CD4-positive, CD25-positive, alpha-beta regulatory T cell (primary cell): ENCODE data around the gene THEMIS. TPM values are rescaled to one million over a fixed set of nuclear protein-coding genes. Genes with fewer than 3 reads are reported as not detected.

Experiments used
- ATAC-seq, 2 donors: fragments of 150-1000 bp; cut with Tn5 transposase; one replicate each; pipeline ENCODE4 v1.10.0; 2021; ENCODE audit warnings: low read depth in 2 of 2, moderate number of reproducible peaks in 2 of 2, moderate library complexity in 1 of 2
- DNase-seq, 3 donors: peaks; one replicate each; pipeline versions ENCODE4 v3.0.0 to v3.0.0-alpha.2; 2012 to 2022; ENCODE audit warnings: mixed read lengths in 1 of 3
- H3K27ac ChIP-seq: one replicate; pipeline ENCODE4 v1.7.0; 2013; ENCODE audit warnings: mild to moderate bottlenecking, low read length; ENCODE audit not compliant: insufficient read depth, poor library complexity, severe bottlenecking
- H3K27me3 ChIP-seq: one replicate; pipeline ENCODE4 v1.7.0; 2013; ENCODE audit warnings: low read length; ENCODE audit not compliant: control insufficient read depth, insufficient read depth
- H3K36me3 ChIP-seq: one replicate; pipeline ENCODE4 v1.7.0; 2013; ENCODE audit warnings: mild to moderate bottlenecking, low read length, moderate library complexity; ENCODE audit not compliant: control insufficient read depth, insufficient read depth
- H3K4me1 ChIP-seq: 2 replicates; pipeline ENCODE4 v1.7.0; 2013; ENCODE audit warnings: mild to moderate bottlenecking, low read length; ENCODE audit not compliant: insufficient read depth, control insufficient read depth, poor library complexity, severe bottlenecking
- H3K4me3 ChIP-seq: one replicate; pipeline ENCODE4 v1.7.0; 2013; ENCODE audit warnings: low read depth, mild to moderate bottlenecking, low read length, moderate library complexity
- H3K9me3 ChIP-seq, 2 experiments: 1 replicate in 1 of 2; 2 replicates in 1 of 2; pipeline ENCODE4 v1.7.0; 2013; ENCODE audit warnings: low read length in 2 of 2, mild to moderate bottlenecking in 1 of 2, moderate library complexity in 1 of 2; ENCODE audit not compliant: control insufficient read depth in 2 of 2
- H3K27ac Mint-ChIP-seq, 3 donors: one replicate each; pipeline ENCODE4 v1.8.0; 2020 to 2022; ENCODE audit warnings: mild to moderate bottlenecking in 3 of 3, mixed read lengths in 3 of 3, moderate library complexity in 2 of 3
- H3K27me3 Mint-ChIP-seq: one replicate; pipeline ENCODE4 v1.8.0; 2022; ENCODE audit warnings: mild to moderate bottlenecking, mixed read lengths
- H3K36me3 Mint-ChIP-seq: one replicate; pipeline ENCODE4 v1.8.0; 2020; ENCODE audit warnings: mixed read lengths
- H3K4me1 Mint-ChIP-seq, 4 donors: one replicate each; pipeline ENCODE4 v1.8.0; 2020 to 2022; ENCODE audit warnings: mixed read lengths in 4 of 4, mild to moderate bottlenecking in 1 of 4
- H3K4me3 Mint-ChIP-seq, 4 donors: one replicate each; pipeline ENCODE4 v1.8.0; 2020 to 2022; ENCODE audit warnings: mild to moderate bottlenecking in 4 of 4, mixed read lengths in 4 of 4, moderate library complexity in 3 of 4
- H3K9me3 Mint-ChIP-seq, 7 donors: one replicate each; pipeline ENCODE4 v1.8.0; 2020 to 2022; ENCODE audit warnings: mixed read lengths in 7 of 7, mild to moderate bottlenecking in 3 of 7, moderate library complexity in 2 of 7
- polyA plus RNA-seq, 4 donors: library from polyadenylated mRNA; unstranded; fragments of 300-500 nt; fragmentation: Illumina TruSeq; gene quantifications; one replicate each; pipeline ENCODE4 v1.2.3, GENCODE V29; 2021
- total RNA-seq: library from RNA; stranded (reverse); gene quantifications from one replicate; pipeline ENCODE4 v1.2.3, GENCODE V29; 2022

The THEMIS gene
- total and polyA plus RNA-seq, 5 donors from 2014 or later: 6.5 to 22.8 (median 13.5) TPM

GRCh38 chr6:127914240-127914639 is 13.4 kb upstream of the THEMIS start:
- H3K4me1 ChIP-seq: peaks cover 17% of the 10 kb centered on the region
- H3K36me3 Mint-ChIP-seq: peaks cover 5% of the 10 kb centered on the region
- no peaks in the 10 kb centered on the region for H3K36me3 ChIP-seq
- peaks cover 0 to 6% (median 2%) of the 10 kb centered on the region in 7 donors for H3K9me3 Mint-ChIP-seq
- H3K4me3 ChIP-seq: no peak overlapping the region
- no peak overlapping the region for H3K27ac ChIP-seq
- ATAC-seq: no peak
- peaks cover 3 to 7% of the 10 kb centered on the region in 2 experiments for H3K9me3 ChIP-seq
- no peaks in the 10 kb centered on the region for H3K27me3 Mint-ChIP-seq
- peaks cover 9 to 26% (median 17%) of the 10 kb centered on the region in 4 donors for H3K4me1 Mint-ChIP-seq
- H3K27ac Mint-ChIP-seq: no peak overlapping the region
- H3K4me3 Mint-ChIP-seq: no peak overlapping the region
- H3K27me3 ChIP-seq: no peaks in the 10 kb centered on the region
- DNase-seq: no peak

- peak overlapping the region in 1 of 4 donors; percentile 33 for H3K4me3 Mint-ChIP-seq
- DNase-seq: no peak
- no peak overlapping the region for H3K27ac Mint-ChIP-seq
Observed at GRCh38 chr6:127912914-127913313, 12.1 kb upstream of the THEMIS start.

GRCh38 chr6:127907960-127908640 is 7.2 kb upstream of the THEMIS start:
- peak in 1 of 3 donors; percentile 42 for DNase-seq
- H3K9me3 Mint-ChIP-seq: peaks cover 0 to 22% (median 5%) of the 10 kb centered on the region in 7 donors

More at GRCh38 chr6:127912914-127913313, 12.1 kb upstream of the THEMIS start:
- peaks cover 3 to 23% (median 11%) of the 10 kb centered on the region in 4 donors for H3K4me1 Mint-ChIP-seq
- no peak for ATAC-seq
- H3K27me3 Mint-ChIP-seq: no peaks in the 10 kb centered on the region
- H3K27me3 ChIP-seq: no peaks in the 10 kb centered on the region
- peaks cover 3 to 9% of the 10 kb centered on the region in 2 experiments for H3K9me3 ChIP-seq
- H3K36me3 ChIP-seq: no peaks in the 10 kb centered on the region
- no peak overlapping the region for H3K27ac ChIP-seq
- H3K4me1 ChIP-seq: peaks cover 6% of the 10 kb centered on the region
- peaks cover 0 to 6% (median 4%) of the 10 kb centered on the region in 7 donors for H3K9me3 Mint-ChIP-seq
- peaks cover 5% of the 10 kb centered on the region for H3K36me3 Mint-ChIP-seq
- H3K4me3 ChIP-seq: no peak overlapping the region

GRCh38 chr6:127904160-127904559 is 3.3 kb upstream of the THEMIS start:
- Mint-ChIP-seq H3K4me1 (peaks cover 11 to 33% (median 20%) of the 10 kb centered on the region in 4 donors), H3K36me3 (no peaks in the 10 kb centered on the region)

More at GRCh38 chr6:127907960-127908640, 7.2 kb upstream of the THEMIS start:
- Histone ChIP-seq H3K4me1 (no peaks in the 10 kb centered on the region), H3K27ac (no peak overlapping the region), H3K27me3 (no peaks in the 10 kb centered on the region), H3K4me3 (peak overlapping the region; percentile 84), H3K36me3 (no peaks in the 10 kb centered on the region), H3K9me3 (peaks cover 3 to 9% of the 10 kb centered on the region in 2 experiments)
- H3K36me3 Mint-ChIP-seq: peaks cover under 1% of the 10 kb centered on the region
- peak in 1 of 2 donors; percentile 34 for ATAC-seq
- peaks cover 5 to 21% (median 12%) of the 10 kb centered on the region in 4 donors for H3K4me1 Mint-ChIP-seq
- H3K27me3 Mint-ChIP-seq: no peaks in the 10 kb centered on the region
- H3K4me3 Mint-ChIP-seq: peak overlapping the region; percentile 61 to 92 (median 72)
- peak overlapping the region; percentile 39 to 90 (median 48) for H3K27ac Mint-ChIP-seq

GRCh38 chr6:127902933-127903332 is 2.1 kb upstream of the THEMIS start:
- H3K27ac ChIP-seq: no peak overlapping the region

More at GRCh38 chr6:127904160-127904559, 3.3 kb upstream of the THEMIS start:
- H3K9me3 Mint-ChIP-seq: peaks cover 0 to 16% (median 5%) of the 10 kb centered on the region in 7 donors
- DNase-seq: no peak
- H3K27me3 Mint-ChIP-seq: no peaks in the 10 kb centered on the region
- no peaks in the 10 kb centered on the region for H3K27me3 ChIP-seq
- H3K36me3 ChIP-seq: no peaks in the 10 kb centered on the region
- H3K4me1 ChIP-seq: peaks cover 11% of the 10 kb centered on the region
- ATAC-seq: no peak
- no peak overlapping the region for H3K27ac Mint-ChIP-seq
- no peak overlapping the region for H3K4me3 ChIP-seq
- no peak overlapping the region for H3K4me3 Mint-ChIP-seq
- no peak overlapping the region for H3K27ac ChIP-seq
- peaks cover 0 to 2% of the 10 kb centered on the region in 2 experiments for H3K9me3 ChIP-seq

GRCh38 chr6:127897484-127897883 is 3.4 kb downstream of the THEMIS start:
- Histone ChIP-seq H3K27me3 (no peaks in the 10 kb centered on the region), H3K27ac (no peak overlapping the region), H3K4me1 (peaks cover 11% of the 10 kb centered on the region), H3K9me3 (no peaks in the 10 kb centered on the region), H3K4me3 (peak overlapping the region; percentile 64), H3K36me3 (no peaks in the 10 kb centered on the region)
- no peaks in the 10 kb centered on the region for H3K27me3 Mint-ChIP-seq
- peaks cover 0 to 39% (median 17%) of the 10 kb centered on the region in 4 donors for H3K4me1 Mint-ChIP-seq
- no peaks in the 10 kb centered on the region for H3K36me3 Mint-ChIP-seq
- H3K9me3 Mint-ChIP-seq: peaks cover 0 to 4% (median 0%) of the 10 kb centered on the region in 7 donors
- H3K4me3 Mint-ChIP-seq: peak overlapping the region in 3 of 4 donors; percentile 27 to 66 (median 61)
- ATAC-seq (no peak), DNase-seq (no peak)
- peak overlapping the region in 2 of 3 donors; percentile 62 to 68 for H3K27ac Mint-ChIP-seq

More at GRCh38 chr6:127902933-127903332, 2.1 kb upstream of the THEMIS start:
- Mint-ChIP-seq H3K4me3 (no peak overlapping the region), H3K27me3 (no peaks in the 10 kb centered on the region), H3K4me1 (peaks cover 9 to 25% (median 16%) of the 10 kb centered on the region in 4 donors), H3K36me3 (no peaks in the 10 kb centered on the region), H3K27ac (peak overlapping the region in 1 of 3 donors; percentile 85), H3K9me3 (peaks cover 0 to 16% (median 5%) of the 10 kb centered on the region in 7 donors)
- H3K4me3 ChIP-seq: no peak overlapping the region
- H3K36me3 ChIP-seq: no peaks in the 10 kb centered on the region
- no peak for ATAC-seq
- no peak for DNase-seq
- no peaks in the 10 kb centered on the region for H3K9me3 ChIP-seq
- no peaks in the 10 kb centered on the region for H3K27me3 ChIP-seq
- H3K4me1 ChIP-seq: peaks cover 11% of the 10 kb centered on the region

GRCh38 chr6:127894051-127894450 is 6.8 kb downstream of the THEMIS start:
- Mint-ChIP-seq H3K4me1 (peaks cover 0 to 33% (median 11%) of the 10 kb centered on the region in 4 donors), H3K36me3 (peaks cover 8% of the 10 kb centered on the region), H3K27ac (peak overlapping the region; percentile 2 to 32 (median 9)), H3K4me3 (peak overlapping the region in 2 of 4 donors; percentile 4 to 13), H3K27me3 (no peaks in the 10 kb centered on the region), H3K9me3 (peaks cover 0 to 4% (median 0%) of the 10 kb centered on the region in 7 donors)
- Histone ChIP-seq H3K27ac (no peak overlapping the region), H3K9me3 (no peaks in the 10 kb centered on the region), H3K36me3 (no peaks in the 10 kb centered on the region), H3K27me3 (no peaks in the 10 kb centered on the region), H3K4me1 (no peaks in the 10 kb centered on the region), H3K4me3 (peak overlapping the region; percentile 30)
- ATAC-seq (no peak), DNase-seq (no peak)
